ENCODE data around the gene CSK. TPM values are rescaled to one million over a fixed set of nuclear protein-coding genes. Genes with fewer than 3 reads are reported as not detected.

CSK gene
- total RNA-seq, 4 donors from 2014 or later = 6.4 to 11.7 (median 10.8) TPM

DNA sequence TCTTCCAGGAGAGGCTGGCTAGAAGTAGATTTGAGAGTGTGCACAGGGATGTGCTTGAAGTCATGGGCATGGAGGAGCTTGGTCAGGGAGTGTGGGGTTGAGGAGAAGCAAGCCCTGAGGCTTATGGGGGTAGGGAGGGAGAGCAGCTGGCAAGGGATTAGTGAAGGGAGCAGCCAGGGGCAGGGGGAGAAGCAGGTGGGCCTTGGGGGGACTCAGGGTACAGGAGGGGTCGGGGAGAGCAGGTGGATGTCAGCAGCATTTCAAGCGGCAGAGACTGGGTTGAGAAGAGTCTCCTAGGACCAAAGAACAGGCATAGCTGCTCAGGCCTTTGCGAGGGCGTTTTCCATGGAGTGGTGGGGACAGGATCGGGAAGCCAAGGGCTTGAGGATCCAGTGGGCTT is 27.4 kb downstream of the CSK start:
- H3K27ac ChIP-seq = no peak overlapping the region
- H3K27me3 ChIP-seq = no peaks in the 10 kb centered on the region
- peaks cover 0 to 9% of the 10 kb centered on the region in 2 donors for H3K4me1 ChIP-seq
- ATAC-seq (no peak), DNase-seq (no peak)
- H3K4me3 ChIP-seq = no peak overlapping the region
- H3K36me3 ChIP-seq = no peaks in the 10 kb centered on the region
- no peaks in the 10 kb centered on the region for H3K9me3 ChIP-seq
- intact Hi-C loops (cut with DNase I; ENCODE audit: low total_unique reads) (no loop called here), in situ Hi-C loops (cut with MboI; ENCODE audit: low sequenced_read_pairs in 4 of 4) (no loop called here)
- no peak for TF ChIP-seq POLR2A (IDR thresholded peaks at IDR 0.05)
- TF ChIP-seq, protein P1, sequence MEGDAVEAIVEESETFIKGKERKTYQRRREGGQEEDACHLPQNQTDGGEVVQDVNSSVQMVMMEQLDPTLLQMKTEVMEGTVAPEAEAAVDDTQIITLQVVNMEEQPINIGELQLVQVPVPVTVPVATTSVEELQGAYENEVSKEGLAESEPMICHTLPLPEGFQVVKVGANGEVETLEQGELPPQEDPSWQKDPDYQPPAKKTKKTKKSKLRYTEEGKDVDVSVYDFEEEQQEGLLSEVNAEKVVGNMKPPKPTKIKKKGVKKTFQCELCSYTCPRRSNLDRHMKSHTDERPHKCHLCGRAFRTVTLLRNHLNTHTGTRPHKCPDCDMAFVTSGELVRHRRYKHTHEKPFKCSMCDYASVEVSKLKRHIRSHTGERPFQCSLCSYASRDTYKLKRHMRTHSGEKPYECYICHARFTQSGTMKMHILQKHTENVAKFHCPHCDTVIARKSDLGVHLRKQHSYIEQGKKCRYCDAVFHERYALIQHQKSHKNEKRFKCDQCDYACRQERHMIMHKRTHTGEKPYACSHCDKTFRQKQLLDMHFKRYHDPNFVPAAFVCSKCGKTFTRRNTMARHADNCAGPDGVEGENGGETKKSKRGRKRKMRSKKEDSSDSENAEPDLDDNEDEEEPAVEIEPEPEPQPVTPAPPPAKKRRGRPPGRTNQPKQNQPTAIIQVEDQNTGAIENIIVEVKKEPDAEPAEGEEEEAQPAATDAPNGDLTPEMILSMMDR (IDR thresholded peaks at IDR 0.05 in 4 of 5, conservative IDR thresholded peaks at IDR 0.05 in 1 of 5) = no peak

DNA sequence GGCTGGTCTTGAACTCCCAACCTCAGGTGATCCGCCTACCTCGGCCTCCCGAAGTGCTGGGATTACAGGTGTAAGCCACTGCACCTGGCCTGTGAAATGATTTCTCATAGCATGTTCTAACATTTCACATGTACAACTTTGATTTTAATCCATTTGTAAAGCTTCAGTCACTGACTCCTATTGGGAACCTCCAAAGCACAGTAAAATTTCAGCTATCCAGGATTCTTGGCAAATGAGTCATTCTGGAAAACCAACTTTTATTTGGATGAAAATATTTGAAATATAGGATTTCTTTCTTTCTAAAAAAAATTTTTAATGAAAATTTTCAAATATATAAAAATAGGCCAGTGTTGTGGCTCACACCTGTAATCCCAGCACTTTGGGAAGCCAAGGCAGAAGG is 28.1 kb downstream of the CSK start:
- DNase-seq (no peak), ATAC-seq (no peak)
- H3K27me3 ChIP-seq = no peaks in the 10 kb centered on the region
- in situ Hi-C loops (cut with MboI; ENCODE audit: low sequenced_read_pairs in 4 of 4) = no loop called here
- intact Hi-C loops (cut with DNase I; ENCODE audit: low total_unique reads) = no loop called here
- H3K4me1 ChIP-seq = peaks cover 2 to 9% of the 10 kb centered on the region in 2 donors
- H3K4me3 ChIP-seq = no peak overlapping the region
- H3K27ac ChIP-seq = no peak overlapping the region
- no peaks in the 10 kb centered on the region for H3K9me3 ChIP-seq
- H3K36me3 ChIP-seq = no peaks in the 10 kb centered on the region
- no peak for TF ChIP-seq POLR2A (IDR thresholded peaks at IDR 0.05)
- TF ChIP-seq, protein P1 (IDR thresholded peaks at IDR 0.05 in 4 of 5, conservative IDR thresholded peaks at IDR 0.05 in 1 of 5) = no peak

- no peak within 1 kb of the TSS for H3K4me3 ChIP-seq
- ATAC-seq = no peak
- TF ChIP-seq, protein P1 (IDR thresholded peaks at IDR 0.05 in 4 of 5, conservative IDR thresholded peaks at IDR 0.05 in 1 of 5) = no peak
- TF ChIP-seq POLR2A (IDR thresholded peaks at IDR 0.05) = no peak
Measured at GRCh38 chr15:74812533-74812932, 30.7 kb downstream of the CSK start, which contains the start of gene LMAN1L. LMAN1L (plus strand) TSS chr15:74812835; CDS start chr15:74812855, 20 bp downstream.

GRCh38 chr15:74815121-74815934 is 33.4 kb downstream of the CSK start:
- DNase-seq (no peak), ATAC-seq (no peak)
- TF ChIP-seq, protein P1 (IDR thresholded peaks at IDR 0.05 in 4 of 5, conservative IDR thresholded peaks at IDR 0.05 in 1 of 5) = no peak
- TF ChIP-seq POLR2A (IDR thresholded peaks at IDR 0.05) = no peak
- Histone ChIP-seq H3K4me1 (peaks cover 5 to 6% of the 10 kb centered on the region in 2 donors), H3K36me3 (no peaks in the 10 kb centered on the region), H3K27ac (no peak overlapping the region), H3K4me3 (no peak overlapping the region), H3K9me3 (no peaks in the 10 kb centered on the region), H3K27me3 (no peaks in the 10 kb centered on the region)
- in situ Hi-C loops (cut with MboI; ENCODE audit: low sequenced_read_pairs in 4 of 4) (no loop called here), intact Hi-C loops (cut with DNase I; ENCODE audit: low total_unique reads) (no loop called here)

More at GRCh38 chr15:74812533-74812932, 30.7 kb downstream of the CSK start, which contains the start of gene LMAN1L:
- Histone ChIP-seq H3K4me1 (peaks cover 6 to 10% of the 10 kb centered on the region in 2 donors), H3K36me3 (no peaks in the 10 kb centered on the region), H3K27me3 (no peaks in the 10 kb centered on the region), H3K27ac (no peak within 1 kb of the TSS), H3K9me3 (no peaks in the 10 kb centered on the region)
- intact Hi-C loops (cut with DNase I; ENCODE audit: low total_unique reads) = no loop called here
- no peak for DNase-seq
- in situ Hi-C loops (cut with MboI; ENCODE audit: low sequenced_read_pairs in 4 of 4) = no loop called here

All from gastrocnemius medialis (tissue), 4 donors.